Measurements from ENCODE around the gene MAD1L1. TPM values are rescaled to one million over a fixed set of nuclear protein-coding genes. Genes with fewer than 3 reads are reported as not detected.

MAD1L1 gene
- total RNA-seq, 1 donor from 2014 or later = 57.4 TPM

GRCh38 chr7:1853431-1853985, 379.2 kb downstream of the MAD1L1 start:
- no peaks in the 10 kb centered on the region for H3K36me3 ChIP-seq (ENCODE audit: control insufficient read depth, insufficient read depth, low read length)
- TF ChIP-seq, protein P1, sequence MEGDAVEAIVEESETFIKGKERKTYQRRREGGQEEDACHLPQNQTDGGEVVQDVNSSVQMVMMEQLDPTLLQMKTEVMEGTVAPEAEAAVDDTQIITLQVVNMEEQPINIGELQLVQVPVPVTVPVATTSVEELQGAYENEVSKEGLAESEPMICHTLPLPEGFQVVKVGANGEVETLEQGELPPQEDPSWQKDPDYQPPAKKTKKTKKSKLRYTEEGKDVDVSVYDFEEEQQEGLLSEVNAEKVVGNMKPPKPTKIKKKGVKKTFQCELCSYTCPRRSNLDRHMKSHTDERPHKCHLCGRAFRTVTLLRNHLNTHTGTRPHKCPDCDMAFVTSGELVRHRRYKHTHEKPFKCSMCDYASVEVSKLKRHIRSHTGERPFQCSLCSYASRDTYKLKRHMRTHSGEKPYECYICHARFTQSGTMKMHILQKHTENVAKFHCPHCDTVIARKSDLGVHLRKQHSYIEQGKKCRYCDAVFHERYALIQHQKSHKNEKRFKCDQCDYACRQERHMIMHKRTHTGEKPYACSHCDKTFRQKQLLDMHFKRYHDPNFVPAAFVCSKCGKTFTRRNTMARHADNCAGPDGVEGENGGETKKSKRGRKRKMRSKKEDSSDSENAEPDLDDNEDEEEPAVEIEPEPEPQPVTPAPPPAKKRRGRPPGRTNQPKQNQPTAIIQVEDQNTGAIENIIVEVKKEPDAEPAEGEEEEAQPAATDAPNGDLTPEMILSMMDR (IDR thresholded peaks at IDR 0.05; ENCODE audit: insufficient read depth, low read length, severe bottlenecking) = no peak
- FAIRE-seq = no peak
- no peak overlapping the region for H3K4me3 ChIP-seq (ENCODE audit: low read depth, low read length)
- DNase-seq (ENCODE audit: low read depth) = no peak
- H3K27me3 ChIP-seq (ENCODE audit: control insufficient read depth, insufficient read depth, low read length) = no peaks in the 10 kb centered on the region

- H3K27me3 ChIP-seq (ENCODE audit: control insufficient read depth, insufficient read depth, low read length) = no peaks in the 10 kb centered on the region
- H3K36me3 ChIP-seq (ENCODE audit: control insufficient read depth, insufficient read depth, low read length) = no peaks in the 10 kb centered on the region
- no peak for DNase-seq (ENCODE audit: low read depth)
- H3K4me3 ChIP-seq (ENCODE audit: low read depth, low read length) = no peak overlapping the region
- TF ChIP-seq, protein P1 (IDR thresholded peaks at IDR 0.05; ENCODE audit: insufficient read depth, low read length, severe bottlenecking) = no peak
- FAIRE-seq = no peak
These were observed 380.0 kb downstream of the MAD1L1 start for GRCh38 chr7:1852517-1853430.

DNA sequence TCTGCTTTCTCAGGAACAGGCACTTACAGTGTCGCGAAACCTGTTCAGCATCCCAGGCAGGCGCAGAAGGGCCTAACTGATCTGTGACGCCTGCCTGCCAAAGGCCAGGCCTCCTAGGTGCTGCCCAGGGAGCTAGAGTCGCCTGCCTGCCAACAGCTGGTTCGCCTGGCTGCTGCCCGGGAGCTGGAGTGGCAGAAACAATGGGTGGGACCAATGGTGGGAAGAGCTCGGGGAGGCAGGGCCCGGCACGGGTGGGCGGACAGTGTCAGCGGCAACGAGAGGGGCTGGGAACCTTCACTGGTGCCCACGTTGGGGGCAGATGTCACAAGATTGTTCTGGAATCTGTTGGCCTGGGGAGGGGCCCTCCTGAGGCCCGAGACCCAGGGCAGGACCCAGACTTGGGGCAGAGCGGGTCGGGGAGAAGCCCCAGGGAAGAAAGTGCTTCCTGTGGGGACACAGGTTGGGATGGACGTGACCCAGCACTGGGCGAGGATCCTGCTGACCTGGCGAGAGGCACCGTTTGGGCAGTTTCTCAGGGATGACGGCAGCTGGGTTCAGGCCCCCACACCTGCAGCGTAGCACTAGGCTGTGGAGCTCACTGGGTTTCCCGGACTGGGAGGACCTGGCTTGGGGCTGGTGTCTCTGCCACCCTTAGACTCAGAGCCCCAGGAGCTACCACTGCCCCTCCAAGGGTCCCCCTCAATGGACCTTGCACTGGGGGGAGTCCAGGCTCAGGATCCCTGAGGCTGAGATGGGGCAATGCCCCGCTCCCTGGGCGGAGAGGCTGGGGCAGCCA, 380.8 kb downstream of the MAD1L1 start:
- DNase-seq (ENCODE audit: low read depth) (no peak), FAIRE-seq (no peak)
- Histone ChIP-seq H3K36me3 (ENCODE audit: control insufficient read depth, insufficient read depth, low read length) (no peaks in the 10 kb centered on the region), H3K27me3 (ENCODE audit: control insufficient read depth, insufficient read depth, low read length) (no peaks in the 10 kb centered on the region), H3K4me3 (ENCODE audit: low read depth, low read length) (no peak overlapping the region)
- TF ChIP-seq, protein P1 (IDR thresholded peaks at IDR 0.05; ENCODE audit: insufficient read depth, low read length, severe bottlenecking) = no peak

- no peak for FAIRE-seq
These were observed 381.7 kb downstream of the MAD1L1 start for GRCh38 chr7:1850976-1851571.

More at GRCh38 chr7:1850976-1851571, 381.7 kb downstream of the MAD1L1 start:
- Histone ChIP-seq H3K4me3 (ENCODE audit: low read depth, low read length) (no peak overlapping the region), H3K36me3 (ENCODE audit: control insufficient read depth, insufficient read depth, low read length) (no peaks in the 10 kb centered on the region), H3K27me3 (ENCODE audit: control insufficient read depth, insufficient read depth, low read length) (no peaks in the 10 kb centered on the region)
- TF ChIP-seq, protein P1 (IDR thresholded peaks at IDR 0.05; ENCODE audit: insufficient read depth, low read length, severe bottlenecking) = no peak
- no peak for DNase-seq (ENCODE audit: low read depth)

Data from bronchial epithelial cell (primary cell).